GM21526 (cell line): ENCODE data around the gene SAPCD1.

ENCODE experiments used
- ATAC-seq: cut with Tn5 transposase; IDR thresholded peaks from one replicate; pipeline ENCODE4 v1.9.1; 2021; ENCODE audit warnings: moderate library complexity; ENCODE audit not compliant: unreplicated experiment, low FRiP score

Gene SAPCD1

DNA sequence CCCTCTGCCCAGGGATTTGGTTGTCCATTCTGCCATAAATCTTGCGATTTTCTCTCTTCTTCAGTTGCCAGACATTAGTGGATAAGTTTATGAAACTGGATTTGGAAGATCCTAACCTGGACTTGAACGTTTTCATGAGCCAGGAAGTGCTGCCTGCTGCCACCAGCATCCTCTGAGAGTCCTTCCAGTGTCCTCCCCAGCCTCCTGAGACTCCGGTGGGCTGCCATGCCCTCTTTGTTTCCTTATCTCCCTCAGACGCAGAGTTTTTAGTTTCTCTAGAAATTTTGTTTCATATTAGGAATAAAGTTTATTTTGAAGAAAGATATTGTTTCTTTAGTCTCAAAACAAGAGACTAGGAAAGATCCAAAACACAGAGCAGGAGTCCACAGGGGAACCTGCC is at the start of gene SAPCD1:
Gene SAPCD1 (plus strand): TSS at position 301 of the 400 bp plus-strand sequence. CDS start 399 bp downstream, outside the sequence.
- ATAC-seq: no peak

DNA sequence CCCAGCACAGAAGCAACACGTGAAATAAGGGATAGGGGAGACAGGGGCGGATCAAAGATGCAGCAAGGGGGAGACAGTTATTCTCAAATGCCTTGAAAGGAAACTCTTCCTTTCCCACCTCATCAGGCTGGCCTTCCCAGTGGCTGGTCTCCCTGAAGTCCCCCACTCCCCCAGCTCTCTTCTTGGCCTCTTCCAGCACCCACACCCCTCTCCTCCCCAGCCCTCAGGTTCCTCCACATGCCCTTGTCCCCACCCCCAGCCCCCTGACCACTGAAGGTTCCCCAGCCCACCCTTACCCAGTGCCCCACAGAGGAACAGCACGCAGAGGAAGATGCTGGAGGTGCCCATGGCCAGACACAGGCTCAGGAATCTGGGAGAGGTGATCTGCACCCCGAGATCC is 49.0 kb upstream of the SAPCD1 start:
- no peak for ATAC-seq

DNA sequence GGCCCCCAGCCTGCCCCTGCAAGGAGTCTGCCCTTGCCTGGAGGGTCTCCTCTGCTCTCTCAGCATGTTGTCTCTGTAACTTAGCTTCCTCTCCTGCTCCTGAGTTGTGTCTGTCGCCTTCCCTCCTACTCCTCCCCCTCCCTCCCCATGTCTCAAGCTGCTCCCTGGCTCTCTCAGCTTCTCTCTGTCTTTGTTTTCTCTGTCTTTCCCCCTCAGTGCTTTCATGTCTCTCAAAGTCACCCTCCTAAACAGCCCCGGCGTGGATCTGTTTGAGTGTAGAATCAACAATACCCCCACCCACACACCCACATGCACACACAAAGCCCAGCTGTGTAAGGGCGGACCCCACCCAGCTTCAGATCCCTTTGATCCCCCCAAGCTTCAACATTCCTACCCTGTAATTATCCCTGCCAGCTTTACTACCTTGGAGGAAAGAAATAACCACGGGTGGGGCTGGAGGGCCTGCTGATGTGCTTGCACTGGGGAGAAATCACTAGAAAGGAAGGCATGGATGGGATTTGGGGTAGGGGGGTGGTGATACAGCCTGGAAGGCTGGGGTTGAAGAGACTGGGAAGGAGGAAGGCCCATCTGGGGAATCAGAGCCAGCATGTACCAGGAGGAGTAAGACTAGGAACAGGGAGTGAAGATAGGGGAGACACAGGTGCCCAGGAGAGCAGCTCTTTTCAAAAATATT is 48.3 kb upstream of the SAPCD1 start:
- no peak for ATAC-seq

DNA sequence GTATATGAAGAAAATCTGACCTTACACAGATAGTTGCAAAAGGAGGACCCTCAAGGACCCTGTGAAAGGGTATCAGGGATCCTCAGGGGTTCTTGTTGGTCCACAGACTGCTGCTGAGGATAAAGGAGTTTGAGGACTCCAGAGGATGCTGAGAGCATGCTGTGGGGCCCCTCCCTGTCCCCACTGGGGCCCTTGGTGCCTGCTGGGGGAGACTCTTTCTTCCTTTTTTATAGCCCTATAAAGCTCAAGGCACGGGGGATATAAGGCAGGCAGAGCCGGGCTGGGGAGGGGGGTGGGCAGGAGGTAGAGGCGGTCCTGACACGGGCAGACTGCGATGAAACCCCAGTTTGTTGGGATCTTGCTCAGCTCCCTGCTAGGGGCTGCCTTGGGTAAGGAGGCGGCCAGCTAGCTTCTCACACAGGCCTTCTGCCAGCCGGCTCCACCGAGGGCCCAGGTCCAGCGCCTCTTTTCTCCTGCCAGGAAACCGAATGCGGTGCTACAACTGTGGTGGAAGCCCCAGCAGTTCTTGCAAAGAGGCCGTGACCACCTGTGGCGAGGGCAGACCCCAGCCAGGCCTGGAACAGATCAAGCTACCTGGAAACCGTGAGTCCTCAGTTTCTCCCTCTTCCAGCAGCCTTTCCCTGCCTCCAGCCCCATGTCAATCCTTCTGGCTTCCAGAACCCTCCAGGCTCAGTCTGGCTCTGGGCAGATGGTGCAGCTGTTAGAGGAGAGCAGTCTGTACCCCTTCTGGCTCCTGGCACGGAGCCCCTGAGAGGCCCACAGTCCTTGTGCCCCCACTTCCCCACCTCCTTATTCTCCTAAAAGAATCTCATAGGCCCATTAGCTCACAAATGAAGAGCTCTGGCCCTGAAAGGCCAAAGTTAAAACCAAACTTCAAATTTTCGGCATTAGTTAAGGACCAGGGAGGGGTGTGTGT is 47.2 kb upstream of the SAPCD1 start, which contains the start of gene LY6G6D:
Gene LY6G6D (plus strand): TSS at position 327 of the 937 bp plus-strand sequence. CDS start 8 bp downstream, at position 335.
- no peak for ATAC-seq

DNA sequence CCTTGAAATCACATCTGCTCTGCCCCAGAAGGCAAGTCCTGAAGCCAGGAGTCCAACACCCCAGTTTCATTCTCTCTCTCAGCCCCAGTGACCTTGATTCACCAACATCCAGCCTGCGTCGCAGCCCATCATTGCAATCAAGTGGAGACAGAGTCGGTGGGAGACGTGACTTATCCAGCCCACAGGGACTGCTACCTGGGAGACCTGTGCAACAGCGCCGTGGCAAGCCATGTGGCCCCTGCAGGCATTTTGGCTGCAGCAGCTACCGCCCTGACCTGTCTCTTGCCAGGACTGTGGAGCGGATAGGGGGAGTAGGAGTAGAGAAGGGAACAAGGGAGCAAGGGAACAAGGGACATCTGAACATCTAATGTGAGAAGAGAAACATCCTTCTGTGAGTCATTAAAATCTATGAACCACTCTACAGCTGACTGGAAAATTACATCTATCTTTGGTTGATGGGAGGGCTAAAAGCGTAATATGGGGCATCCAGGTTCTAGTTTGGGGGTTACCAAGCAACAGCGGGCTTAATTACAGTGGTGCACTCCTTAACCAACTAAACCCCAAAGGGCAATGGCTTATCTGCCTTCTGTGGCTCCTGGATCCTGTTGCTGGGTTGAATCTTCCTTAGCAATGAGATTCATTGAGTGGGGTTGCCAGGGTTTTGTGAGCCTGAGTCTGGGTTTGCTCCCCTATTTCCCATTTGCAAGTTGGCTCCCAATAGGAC is 44.8 kb upstream of the SAPCD1 start:
- ATAC-seq: no peak

DNA sequence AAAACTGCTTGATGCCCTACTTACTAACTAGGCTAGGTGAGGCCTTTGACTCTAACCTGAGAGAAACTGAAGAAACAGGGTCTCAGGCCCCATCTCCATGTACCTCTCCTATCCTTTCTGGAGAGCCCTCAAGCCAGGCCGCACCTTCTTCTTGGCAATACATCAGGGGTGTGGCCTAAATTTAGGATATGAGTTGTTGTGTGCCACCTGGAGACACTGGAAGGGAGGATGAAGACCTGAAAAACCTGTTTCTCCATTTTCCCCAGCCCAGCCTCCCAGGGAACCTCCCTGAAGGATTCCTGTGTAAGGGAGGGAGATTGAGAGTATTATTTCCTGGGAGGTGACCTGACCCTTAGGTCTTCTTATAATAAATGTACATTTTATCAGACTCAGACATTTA is 44.2 kb upstream of the SAPCD1 start:
- ATAC-seq: no peak

DNA sequence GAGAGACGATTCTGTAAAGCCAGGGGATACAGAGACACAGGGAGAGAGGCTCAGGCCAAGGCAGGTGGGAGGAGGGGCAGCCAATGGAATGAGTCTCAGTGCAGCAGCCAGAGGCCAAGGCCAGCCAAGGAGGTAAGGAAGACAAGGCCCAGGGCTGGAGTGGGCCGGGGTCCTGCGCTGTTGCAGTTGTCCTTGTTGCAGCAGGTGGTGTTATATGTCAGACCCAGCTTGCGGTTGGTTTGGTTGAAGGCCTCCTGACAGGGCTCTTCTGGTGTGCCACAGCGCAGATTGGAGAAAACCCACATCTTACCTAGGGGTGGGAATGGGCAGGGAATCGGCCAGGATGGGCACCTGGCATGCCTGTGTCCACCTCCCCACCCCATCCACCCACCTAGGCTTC is 43.5 kb upstream of the SAPCD1 start:
- ATAC-seq: no peak

DNA sequence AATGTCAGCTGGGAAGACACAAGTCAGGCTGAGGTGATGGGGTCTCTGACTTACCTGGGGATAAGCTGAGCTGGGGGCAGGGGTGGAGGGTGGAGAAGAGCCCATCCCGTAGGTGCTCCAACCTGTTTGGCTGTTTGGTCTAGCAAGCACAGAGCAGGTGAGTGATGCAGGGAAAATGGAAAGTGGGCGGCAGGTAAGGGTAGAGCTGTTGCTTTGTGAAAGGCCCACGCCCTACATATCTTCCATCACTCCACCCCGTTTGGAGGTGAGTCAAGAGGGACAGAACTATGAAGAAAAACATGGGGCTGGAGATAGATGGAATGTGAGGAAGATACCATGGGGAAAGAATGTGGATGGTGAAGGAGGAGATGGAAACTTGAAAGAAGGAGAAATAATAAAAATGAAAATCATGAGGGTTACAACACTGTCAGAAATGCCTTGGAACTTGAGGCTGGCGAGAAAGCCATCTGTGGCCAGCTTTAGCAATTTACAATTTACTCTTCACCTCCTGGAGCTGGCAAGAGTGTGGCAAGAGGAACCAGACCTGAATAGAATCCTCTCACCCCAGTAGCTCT is 42.2 kb upstream of the SAPCD1 start:
- no peak for ATAC-seq

DNA sequence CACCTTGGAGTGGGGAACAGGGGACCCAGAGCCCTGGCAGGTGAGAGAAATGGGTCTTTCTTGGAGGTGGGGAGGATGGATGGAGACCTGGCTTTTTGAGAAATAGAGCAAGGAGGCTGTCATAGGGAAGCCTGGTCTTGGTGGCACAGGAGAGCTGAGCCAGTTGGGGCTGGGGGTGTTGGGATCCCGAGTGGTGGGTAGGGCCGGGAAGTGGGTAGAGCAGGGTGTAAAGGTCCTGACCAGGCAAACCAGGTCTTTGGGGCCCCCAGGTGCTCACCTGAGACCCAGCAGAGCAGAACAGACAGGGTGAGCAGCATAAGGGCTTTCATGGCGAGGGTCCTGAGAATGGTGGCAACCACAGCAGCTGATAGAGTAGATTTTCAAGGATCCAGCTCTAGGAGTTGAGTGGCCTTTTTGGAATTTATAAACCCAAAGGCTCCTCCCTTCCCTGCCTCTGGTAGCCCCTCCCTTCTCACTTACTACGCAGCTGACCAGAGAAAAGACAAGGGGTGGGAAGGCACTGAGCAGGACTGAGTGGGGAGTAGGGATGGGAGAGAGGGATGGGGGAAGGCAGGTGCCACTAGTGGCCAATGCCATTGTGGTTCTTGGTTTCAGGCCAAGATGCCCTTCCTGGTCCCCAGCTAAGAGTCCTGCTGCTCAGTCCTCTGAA is 41.0 kb upstream of the SAPCD1 start, which contains the start of gene LY6G6C:
Gene LY6G6C (minus strand): TSS at position 396 of the 670 bp plus-strand sequence. CDS start 67 bp downstream, at position 329.
- no peak for ATAC-seq

DNA sequence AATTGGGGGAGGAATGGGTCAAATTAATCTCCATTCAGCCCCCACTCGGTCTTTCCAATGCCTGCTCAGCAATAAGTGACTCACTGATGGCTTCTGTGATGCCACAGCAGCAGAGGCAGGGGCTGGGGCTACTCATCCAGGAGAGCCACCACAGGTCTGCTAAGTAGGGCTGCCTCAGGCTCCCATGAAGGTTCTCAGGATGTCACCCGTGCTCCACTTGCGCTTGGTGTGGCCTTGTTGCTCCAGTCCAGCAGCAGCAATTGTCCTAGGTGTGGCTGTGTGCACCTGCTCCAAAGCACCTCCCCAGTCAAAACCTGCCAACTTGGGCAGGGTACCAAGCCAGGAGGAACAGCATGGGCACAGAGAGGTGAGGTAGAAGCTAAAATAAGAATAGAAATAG is 40.3 kb upstream of the SAPCD1 start:
- ATAC-seq: no peak

DNA sequence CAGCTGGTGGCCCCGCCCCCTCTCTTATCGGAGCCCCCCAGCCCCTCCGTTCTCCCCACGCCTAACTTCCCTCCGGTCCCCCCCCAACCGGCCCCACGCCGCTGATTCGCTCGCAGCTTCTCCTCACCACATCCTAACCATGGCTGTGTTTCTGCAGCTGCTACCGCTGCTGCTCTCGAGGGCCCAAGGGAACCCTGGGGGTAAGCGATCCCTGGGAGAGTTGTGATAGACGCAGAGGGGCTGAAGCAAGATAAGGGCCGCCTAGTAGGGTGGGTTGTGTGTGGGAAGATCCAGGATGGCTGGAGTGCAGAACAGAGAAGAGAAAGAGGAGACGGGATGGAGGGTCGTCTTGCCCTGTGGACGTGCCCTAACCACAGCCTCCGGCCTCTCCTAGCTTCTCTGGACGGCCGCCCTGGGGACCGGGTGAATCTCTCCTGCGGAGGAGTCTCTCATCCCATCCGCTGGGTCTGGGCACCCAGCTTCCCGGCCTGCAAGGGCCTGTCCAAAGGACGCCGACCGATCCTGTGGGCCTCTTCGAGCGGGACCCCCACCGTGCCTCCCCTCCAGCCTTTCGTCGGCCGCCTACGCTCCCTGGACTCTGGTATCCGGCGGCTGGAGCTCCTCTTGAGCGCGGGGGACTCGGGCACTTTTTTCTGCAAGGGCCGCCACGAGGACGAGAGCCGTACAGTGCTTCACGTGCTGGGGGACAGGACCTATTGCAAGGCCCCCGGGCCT is 39.0 kb upstream of the SAPCD1 start, which contains the start of gene MPIG6B:
Gene MPIG6B (plus strand): TSS at position 129 of the 735 bp plus-strand sequence. CDS start 11 bp downstream, at position 140.
- ATAC-seq: no peak

DNA sequence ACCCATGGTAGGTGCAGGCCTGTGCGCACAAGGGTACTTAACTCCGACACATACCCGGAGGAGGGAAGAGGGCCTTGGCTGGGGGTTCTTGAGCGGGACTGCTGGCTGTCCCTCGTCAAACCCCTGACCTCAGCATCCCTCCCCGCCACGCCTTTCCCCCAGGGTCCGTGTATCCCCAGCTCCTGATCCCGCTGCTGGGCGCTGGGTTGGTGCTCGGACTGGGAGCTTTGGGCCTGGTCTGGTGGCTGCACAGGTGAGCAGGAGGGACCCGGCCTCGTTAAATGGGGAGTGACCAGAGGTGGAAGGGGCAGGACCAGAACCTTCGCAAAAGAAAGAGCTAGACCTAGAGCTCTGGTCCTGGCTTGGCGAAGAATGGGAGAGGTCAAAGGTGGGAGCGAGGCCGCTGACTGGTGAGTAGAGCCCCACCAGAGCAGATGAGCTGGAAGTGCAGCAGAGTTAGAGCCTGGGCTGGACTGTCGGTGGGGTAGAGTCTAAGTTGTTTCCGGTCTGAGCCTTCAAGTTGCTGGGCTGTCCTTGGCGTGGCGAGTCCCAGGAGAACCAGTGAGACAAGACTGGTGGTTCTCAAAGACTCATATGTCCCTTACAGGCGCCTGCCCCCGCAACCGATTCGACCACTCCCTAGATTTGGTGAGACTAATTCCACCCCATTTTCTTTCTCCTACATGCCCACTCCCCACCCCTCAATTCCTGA is 38.3 kb upstream of the SAPCD1 start:
- no peak for ATAC-seq

DNA sequence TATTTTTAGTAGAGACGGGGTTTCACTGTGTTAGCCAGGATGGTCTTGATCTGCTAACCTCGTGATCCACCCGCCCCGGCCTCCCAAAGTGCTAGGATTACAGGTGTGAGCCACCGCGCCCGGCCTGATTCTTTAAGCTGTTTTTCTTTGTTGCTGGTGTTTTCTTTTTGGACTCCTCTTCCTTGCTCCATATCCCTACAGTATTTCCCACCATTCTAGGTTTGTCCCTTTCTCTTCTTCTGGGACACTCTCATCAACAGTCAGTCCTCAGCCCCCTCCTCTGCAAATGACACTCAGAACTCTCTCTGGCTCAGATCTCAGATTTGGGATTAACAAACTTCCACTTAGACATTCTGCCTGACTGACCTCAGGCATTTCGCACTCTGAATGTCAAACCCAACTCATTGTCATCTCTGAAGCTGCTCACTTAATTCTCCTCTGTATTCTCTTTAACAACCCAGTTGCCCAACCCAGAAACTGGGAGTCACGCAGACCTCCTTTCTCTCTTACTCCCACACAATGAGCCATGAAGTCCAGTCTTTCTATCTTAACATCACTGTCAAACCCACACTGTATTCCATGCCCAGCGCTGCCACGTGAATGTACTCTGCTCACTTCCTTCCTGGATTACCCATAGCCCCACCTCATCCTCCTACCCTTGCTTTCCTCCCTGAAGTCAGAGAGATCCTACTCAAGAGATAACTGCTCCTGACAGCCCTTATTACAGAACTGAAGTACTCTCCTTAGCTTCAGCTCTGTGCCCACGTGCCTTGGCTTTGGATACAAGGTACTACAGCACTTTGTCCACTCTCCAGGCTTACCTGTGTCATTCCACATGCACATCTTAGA is 36.7 kb upstream of the SAPCD1 start:
- ATAC-seq: no peak

DNA sequence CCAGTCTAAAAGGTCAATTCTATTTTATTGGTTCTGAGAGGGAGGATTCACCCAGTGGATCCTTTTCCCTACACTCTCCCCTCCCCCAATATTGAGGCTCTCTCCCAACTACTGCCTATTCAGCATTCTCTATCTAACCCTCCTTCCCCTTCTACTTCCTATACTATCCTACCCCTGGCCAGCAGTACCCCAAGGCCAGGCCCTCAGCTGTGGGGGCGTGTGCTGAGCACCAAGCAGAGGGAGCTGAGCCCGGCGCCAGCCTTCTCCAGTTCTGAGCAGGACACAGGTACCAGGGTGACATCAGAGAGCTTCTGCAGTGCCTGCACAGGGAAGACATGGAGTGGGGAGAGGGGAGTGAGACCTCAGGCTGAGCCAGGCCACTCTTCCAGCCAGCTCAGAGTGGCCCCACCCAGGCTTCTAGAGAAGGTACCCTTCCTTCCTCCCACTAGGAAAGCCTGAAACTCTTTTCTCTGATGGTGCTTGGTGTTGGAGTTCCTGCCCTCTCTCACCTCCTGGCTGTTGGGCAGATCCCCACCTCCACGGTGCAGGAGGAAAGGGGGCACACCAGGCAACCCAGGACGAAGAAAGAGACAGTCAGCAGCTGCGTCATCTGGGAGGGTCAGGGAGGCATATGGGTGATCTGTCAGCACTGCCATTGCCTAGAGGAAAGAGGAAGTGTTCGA is 35.3 kb upstream of the SAPCD1 start:
- no peak for ATAC-seq

DNA sequence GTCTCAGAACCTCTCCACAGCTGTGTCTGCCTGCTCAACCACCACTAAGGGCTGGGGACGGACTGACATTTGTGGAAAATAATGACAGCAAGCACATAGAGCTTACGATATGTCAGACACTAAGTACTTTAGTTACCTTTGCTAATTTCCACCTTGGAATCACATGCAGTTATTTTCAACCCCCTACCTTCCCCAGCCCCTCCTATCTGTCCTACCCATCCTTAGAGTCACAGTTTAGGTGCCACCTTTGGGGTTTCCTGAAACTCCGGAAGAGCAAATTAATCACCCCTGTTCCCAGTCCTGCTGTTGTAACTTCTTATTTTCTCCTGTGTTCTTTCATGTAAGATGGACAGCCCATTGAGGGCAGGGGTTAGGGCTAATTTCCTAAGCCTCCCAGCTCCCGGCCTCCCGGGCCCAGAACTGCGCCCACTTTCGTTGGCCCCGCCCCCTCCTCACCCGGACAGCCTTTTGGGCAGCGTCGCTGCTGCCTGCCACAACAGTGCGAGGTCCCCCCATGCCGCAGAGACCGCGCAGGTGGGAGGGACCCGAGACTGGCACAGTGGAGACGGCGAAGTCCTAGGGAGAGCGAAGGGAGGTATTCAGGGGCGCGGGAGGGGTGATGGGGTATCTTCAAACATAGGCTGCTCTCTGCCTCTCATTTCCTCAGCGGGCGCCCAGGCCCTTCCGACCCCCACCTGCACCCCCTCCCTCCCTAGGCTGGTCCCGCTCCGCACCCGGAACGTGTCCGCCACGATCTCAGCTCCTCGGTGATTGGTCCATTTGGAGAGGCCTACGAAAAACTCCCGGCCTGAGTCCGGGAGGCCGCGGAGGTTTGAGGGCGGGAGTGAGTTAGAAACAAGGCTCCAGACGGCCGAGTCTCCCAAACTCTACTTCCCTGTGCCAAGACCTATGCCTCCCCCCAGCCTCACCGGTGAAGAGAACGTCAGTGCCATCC is 34.5 kb upstream of the SAPCD1 start:
- no peak for ATAC-seq
